T-helper 1 cell treated with Interleukin-12 subunit alpha and Interleukin-12 subunit beta and Interleukin-4 antibody, amounts not matched to agents 30 ng/mL and 1 ng/mL, for 36 hours (primary cell): ENCODE data around the gene NFKBIA. TPM values are rescaled to one million over a fixed set of nuclear protein-coding genes. Genes with fewer than 3 reads are reported as not detected.

Source experiments
- intact Hi-C: fragments of 100-400 bp; cut with micrococcal nuclease; formaldehyde crosslinking; loops from one replicate; pipeline ENCODE4 v1.15.1; 2024
- total RNA-seq: library from RNA; stranded (reverse); gene quantifications from 2 replicates; pipeline ENCODE4 v1.2.3, GENCODE V29; 2022

The NFKBIA gene, protein sequence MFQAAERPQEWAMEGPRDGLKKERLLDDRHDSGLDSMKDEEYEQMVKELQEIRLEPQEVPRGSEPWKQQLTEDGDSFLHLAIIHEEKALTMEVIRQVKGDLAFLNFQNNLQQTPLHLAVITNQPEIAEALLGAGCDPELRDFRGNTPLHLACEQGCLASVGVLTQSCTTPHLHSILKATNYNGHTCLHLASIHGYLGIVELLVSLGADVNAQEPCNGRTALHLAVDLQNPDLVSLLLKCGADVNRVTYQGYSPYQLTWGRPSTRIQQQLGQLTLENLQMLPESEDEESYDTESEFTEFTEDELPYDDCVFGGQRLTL
- 480 and 498 TPM in 2 replicates for total RNA-seq

GRCh38 chr14:35404449-35405303 is at the start of gene NFKBIA:
Gene NFKBIA (minus strand): TSS chr14:35404749. CDS start chr14:35404644, 105 bp downstream.
- intact Hi-C loops, result loop anchor here (1.0 to 10.0 kb wide), 11 partner anchors 12 to 940 kb away; partner anchors contain the start of genes FAM177A1, PRORP, PSMA6 and SPTSSA

DNA sequence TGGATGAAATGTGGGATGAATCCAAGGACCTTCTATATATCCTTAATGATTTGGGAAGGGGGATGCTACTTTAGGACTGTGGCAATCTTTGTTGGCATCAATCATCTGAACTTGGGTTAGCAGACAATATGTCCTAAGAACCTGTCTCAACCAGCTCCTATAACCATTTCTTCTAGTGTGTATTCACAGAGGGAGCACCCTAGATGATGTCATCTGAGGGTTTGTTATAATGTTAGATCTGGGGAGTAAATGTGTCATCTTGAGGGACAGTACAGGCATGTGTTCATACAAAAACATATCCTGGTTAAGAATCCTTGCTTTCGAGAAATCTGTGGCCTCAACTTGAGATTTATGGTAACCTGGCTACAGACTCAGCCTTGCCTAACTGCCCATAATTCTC is 41.9 kb upstream of the NFKBIA start:
- intact Hi-C loops, result no loop called here

GRCh38 chr14:35444104-35444503 is 39.6 kb upstream of the NFKBIA start:
- intact Hi-C loops, result no loop called here

GRCh38 chr14:35441160-35441559 is 36.6 kb upstream of the NFKBIA start:
- intact Hi-C loops, result no loop called here

DNA sequence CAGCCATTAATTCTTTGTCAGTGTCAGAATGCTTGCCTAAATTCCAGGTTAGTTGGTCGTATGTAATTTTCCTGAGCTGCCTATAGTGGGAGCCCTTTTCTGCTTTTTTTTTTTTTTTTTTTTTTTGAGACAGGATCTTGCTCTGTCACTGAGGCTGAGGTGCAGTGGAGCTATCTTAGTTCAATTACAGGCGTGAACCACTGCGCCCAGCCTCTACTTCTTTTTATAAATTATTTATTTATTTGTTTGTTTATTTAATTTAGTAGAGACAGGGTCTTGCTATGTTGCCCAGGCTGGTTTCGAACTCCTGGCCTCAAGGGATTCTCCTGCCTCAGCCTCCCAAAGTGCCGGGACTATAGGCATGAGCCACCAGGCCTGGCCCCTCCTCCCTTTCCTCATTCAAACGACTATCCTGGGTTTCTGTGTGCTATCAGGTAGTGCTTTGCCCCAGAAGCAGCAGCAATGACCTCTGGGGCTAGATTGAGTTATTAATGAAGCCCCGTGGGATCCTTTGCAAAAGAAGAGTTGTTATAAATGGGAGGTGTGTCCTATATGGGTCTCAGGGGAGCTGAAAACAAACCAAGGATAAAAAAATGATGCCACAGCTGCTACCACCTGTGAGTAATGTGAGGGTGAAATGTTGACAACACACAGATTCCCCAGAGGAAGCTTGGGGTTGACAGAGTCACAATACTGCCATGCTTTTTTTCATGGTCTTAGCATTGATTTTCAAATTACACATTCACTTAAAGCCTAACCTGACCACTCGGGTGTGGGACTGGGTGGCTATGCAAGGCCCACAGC is 34.6 kb upstream of the NFKBIA start:
- intact Hi-C loops, result loop anchor here (1.0 to 2.0 kb wide), 2 partner anchors 248 to 376 kb away; no protein-coding TSS in a partner anchor

- intact Hi-C loops, result loop anchor here (2.0 kb wide), 1 partner anchor 376 kb away; no protein-coding TSS in a partner anchor
These were observed 33.9 kb upstream of the NFKBIA start for GRCh38 chr14:35438492-35438891.

GRCh38 chr14:35435177-35435576 is 30.6 kb upstream of the NFKBIA start:
- intact Hi-C loops, result no loop called here

DNA sequence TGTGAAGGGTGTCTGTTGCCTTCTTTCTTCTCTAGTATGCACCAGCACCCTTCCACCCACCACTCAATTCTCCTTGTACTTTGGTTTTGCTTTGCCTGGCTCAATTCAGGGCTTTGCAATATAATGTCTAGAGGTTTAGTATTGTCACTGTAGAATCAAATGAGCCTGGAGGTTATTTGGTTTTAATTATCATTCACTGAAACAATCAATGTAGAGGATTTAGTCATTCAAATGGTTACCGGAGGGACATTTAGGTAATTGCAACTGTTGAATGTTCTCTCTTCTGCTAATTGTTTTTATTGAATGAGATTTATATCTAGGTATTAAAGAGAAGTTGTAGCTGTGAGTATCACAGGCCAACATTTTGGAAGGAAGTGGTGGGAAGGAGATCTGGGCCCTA is 29.3 kb upstream of the NFKBIA start:
- intact Hi-C loops, result no loop called here

GRCh38 chr14:35430459-35431199 is 26.1 kb upstream of the NFKBIA start:
- intact Hi-C loops, result no loop called here

DNA sequence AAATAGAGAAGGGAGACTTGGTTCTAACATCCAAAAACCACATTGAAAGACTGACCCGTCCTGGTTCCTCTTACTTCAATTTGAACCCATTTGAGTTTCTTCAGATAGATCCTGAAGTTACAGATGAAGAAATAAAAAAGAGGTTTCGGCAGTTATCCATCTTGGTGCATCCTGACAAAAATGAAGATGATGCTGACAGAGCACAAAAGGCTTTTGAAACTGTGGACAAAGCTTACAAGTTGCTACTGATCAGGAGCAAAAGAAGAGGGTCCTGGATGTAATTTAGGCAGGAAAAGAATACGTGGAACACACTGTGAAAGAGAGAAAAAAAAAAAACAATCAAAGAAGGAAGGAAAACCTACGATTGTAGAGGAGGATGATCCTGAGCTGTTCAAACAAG is 25.4 kb upstream of the NFKBIA start:
- intact Hi-C loops, result no loop called here

DNA sequence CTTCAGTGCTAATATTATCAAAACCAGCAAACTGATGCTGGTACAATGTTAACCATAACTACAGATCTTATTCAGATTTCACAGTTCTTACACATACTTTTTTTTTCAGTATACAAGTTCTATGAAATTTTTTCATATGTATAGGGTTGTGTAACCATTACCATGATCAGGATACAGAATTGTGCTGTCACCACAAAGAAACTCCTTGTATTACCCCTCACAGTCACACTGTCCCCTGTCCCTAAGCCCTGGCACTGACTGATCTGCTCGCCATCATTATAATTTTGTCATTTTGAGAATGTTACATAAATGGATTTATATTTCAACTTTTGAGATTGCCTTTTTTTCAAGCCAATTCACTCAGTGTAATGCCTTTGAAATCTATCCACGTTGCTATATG is 21.3 kb upstream of the NFKBIA start:
- intact Hi-C loops, result no loop called here

- intact Hi-C loops, result loop anchor here (2.0 kb wide), 1 partner anchor 701 kb away; no protein-coding TSS in a partner anchor
These were observed 19.1 kb upstream of the NFKBIA start for GRCh38 chr14:35423621-35424020.

- intact Hi-C loops, result no loop called here
These were observed 15.7 kb upstream of the NFKBIA start for GRCh38 chr14:35420036-35420811.

DNA sequence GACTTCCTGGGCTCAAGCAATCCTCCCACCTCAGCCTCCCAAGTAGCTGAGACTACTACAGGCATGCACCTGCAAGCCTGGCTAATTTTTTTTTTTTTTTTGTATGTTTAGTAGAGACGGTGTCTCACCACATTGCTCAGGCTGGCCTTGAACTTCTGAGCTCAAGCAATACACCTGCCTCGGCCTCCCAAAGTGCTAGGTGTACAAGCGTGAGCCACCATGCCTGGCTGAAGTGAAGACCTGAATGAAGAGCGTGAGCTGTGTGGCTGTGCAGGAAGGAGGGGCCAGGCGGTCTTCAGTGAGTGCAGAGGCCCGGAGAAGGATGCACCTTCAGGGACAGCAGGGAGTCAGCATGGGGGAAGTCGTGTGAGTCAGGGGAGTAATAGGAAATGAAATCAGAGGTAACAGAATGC is 14.9 kb upstream of the NFKBIA start:
- intact Hi-C loops, result loop anchor here (5.0 to 10.0 kb wide), 2 partner anchors 787 to 885 kb away; partner anchors contain the start of genes EAPP and SNX6

- intact Hi-C loops, result loop anchor here (5.0 to 10.0 kb wide), 2 partner anchors 786 to 883 kb away; partner anchors contain the start of genes EAPP and SNX6
These were observed 13.5 kb upstream of the NFKBIA start for GRCh38 chr14:35418093-35418492.

GRCh38 chr14:35416108-35416750 is 11.7 kb upstream of the NFKBIA start:
- intact Hi-C loops, result loop anchor here (1.0 to 10.0 kb wide), 7 partner anchors 12 to 881 kb away; partner anchors contain the start of genes EAPP, FAM177A1, NFKBIA and RALGAPA1

DNA sequence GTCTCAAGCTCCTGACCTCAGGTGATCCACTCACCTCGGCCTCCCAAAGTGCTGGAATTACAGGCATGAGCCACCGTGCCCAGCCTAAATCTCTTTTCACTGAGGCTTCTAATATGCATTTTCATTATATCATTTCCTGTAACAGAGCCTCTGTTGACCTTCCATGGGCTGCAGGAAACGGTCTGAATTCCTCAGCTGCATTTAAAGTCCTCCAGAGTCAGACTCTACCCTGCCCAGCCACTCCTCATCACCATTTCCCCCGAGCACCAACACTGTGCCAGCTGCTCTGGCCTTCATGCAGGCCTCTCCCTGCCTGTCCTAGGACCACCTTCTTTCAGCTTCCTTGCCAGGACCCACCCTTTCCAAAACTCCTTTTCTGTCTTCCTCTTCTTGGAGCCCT is 9.8 kb upstream of the NFKBIA start:
- intact Hi-C loops, result loop anchor here (10.0 kb wide), 1 partner anchor 880 kb away; the partner anchor contains the start of gene EAPP

DNA sequence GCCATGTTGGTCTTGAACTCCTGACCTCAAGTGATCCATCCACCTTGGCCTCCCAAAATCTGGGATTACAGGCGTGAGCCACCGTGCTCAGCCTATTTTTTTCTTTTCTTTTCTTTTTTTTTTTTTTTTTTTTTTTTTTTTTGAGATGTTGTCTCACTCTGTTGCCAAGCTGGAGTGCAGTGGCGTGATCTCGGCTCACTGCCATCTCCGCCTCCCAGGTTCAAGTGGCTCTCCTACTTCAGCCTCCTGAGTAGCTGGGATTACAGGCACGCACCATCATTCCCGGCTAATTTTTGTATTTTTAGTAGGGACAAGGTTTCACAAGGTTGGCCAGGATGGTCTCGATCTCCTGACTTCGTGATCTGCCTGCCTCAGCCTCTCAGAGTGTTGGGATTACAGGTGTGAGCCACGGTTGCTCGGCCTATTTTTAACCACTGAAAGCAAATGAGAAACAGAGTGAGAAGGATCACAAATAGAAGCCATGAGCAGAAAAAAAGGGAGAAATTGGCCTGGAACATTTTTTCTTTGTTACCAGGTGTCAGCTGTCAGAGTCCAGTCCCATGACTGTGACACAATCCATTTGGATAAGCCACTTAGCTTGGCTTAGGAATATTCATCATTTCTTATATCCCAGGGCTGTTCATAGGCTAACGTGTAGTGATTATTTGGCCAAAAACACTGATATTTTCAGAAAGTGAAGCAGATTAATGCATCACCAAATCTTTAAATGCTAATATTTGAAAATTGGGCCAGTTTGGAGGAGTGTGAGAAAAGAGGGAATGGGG is 7.9 kb upstream of the NFKBIA start:
- intact Hi-C loops, result loop anchor here (1.0 to 10.0 kb wide), 4 partner anchors 183 to 878 kb away; partner anchors contain the start of gene EAPP
